NOMO-1 treated with dmso at 0.1 percent for 144 hours (cell line): ENCODE results near the gene EFCAB9.
"Not testable (repeated sequence)": the region's sequence is repeated elsewhere in the genome, so short reads cannot be mapped to it uniquely, and the experiment has no call there.

ENCODE experiments used
- DNase-seq: peaks from one replicate; lab custom pipeline; 2025; ENCODE audit not compliant: unreplicated experiment; lab: John Stamatoyannopoulos, UW

Gene EFCAB9

GRCh38 chr5:172193872-172194271 lies at the start of gene EFCAB9:
EFCAB9 (plus strand) TSS chr5:172194172; CDS start chr5:172194173, 1 bp downstream.
- DNase-seq = no peak

GRCh38 chr5:172144291-172144815 lies 49.6 kb upstream of the EFCAB9 start:
- no peak for DNase-seq

- no peak for DNase-seq
Observed at GRCh38 chr5:172144931-172145869, 48.8 kb upstream of the EFCAB9 start.

GRCh38 chr5:172145870-172146747 lies 47.9 kb upstream of the EFCAB9 start:
- no peak for DNase-seq

GRCh38 chr5:172146748-172147092 lies 47.3 kb upstream of the EFCAB9 start:
- no peak for DNase-seq

GRCh38 chr5:172147857-172148256 lies 46.1 kb upstream of the EFCAB9 start:
- no peak for DNase-seq

GRCh38 chr5:172148381-172148780 lies 45.6 kb upstream of the EFCAB9 start:
- no peak for DNase-seq

- DNase-seq = no peak
Observed at GRCh38 chr5:172149073-172149472, 44.9 kb upstream of the EFCAB9 start.

- DNase-seq = not testable (repeated sequence)
Observed at GRCh38 chr5:172149481-172149880, 44.5 kb upstream of the EFCAB9 start.

- peak; percentile 74 for DNase-seq
Observed at GRCh38 chr5:172150514-172151425, 43.2 kb upstream of the EFCAB9 start.

GRCh38 chr5:172151661-172152210 lies 42.2 kb upstream of the EFCAB9 start:
- no peak for DNase-seq

GRCh38 chr5:172153695-172154094 lies 40.3 kb upstream of the EFCAB9 start:
- no peak for DNase-seq

- DNase-seq = not testable (repeated sequence)
Observed at GRCh38 chr5:172155101-172155500, 38.9 kb upstream of the EFCAB9 start.

- no peak for DNase-seq
Observed at GRCh38 chr5:172156541-172156994, 37.4 kb upstream of the EFCAB9 start.

GRCh38 chr5:172159016-172159415 lies 35.0 kb upstream of the EFCAB9 start:
- no peak for DNase-seq

GRCh38 chr5:172160506-172160905 lies 33.5 kb upstream of the EFCAB9 start:
- DNase-seq = no peak

- no peak for DNase-seq
Observed at GRCh38 chr5:172162323-172162986, 31.5 kb upstream of the EFCAB9 start.

- no peak for DNase-seq
Observed at GRCh38 chr5:172162987-172163343, 31.0 kb upstream of the EFCAB9 start.

- DNase-seq = no peak
Observed at GRCh38 chr5:172163346-172163745, 30.6 kb upstream of the EFCAB9 start.

- no peak for DNase-seq
Observed at GRCh38 chr5:172164769-172165212, 29.2 kb upstream of the EFCAB9 start.
